Measurements from ENCODE around the gene PHYHD1. TPM values are rescaled to one million over a fixed set of nuclear protein-coding genes. Genes with fewer than 3 reads are reported as not detected.

The PHYHD1 gene
- total and polyA plus RNA-seq, 2 of the 13 experiments (the other 11 are each of a cell fraction or from before 2014, with no cell fraction given) = 10.6 to 25.3 TPM

GRCh38 chr9:128887914-128888350, 32.9 kb upstream of the PHYHD1 start:
- no peak for FAIRE-seq

More at GRCh38 chr9:128887914-128888350, 32.9 kb upstream of the PHYHD1 start:
- DNase-seq (ENCODE audit: low spot score) (no peak), ATAC-seq (no peak)
- CTCF ChIA-PET (ENCODE audit: low intra/inter-chr PET ratio, low total read pairs) = no interaction called here
- TF ChIP-seq PREB (CRISPR knock-in tag; IDR thresholded peaks at IDR 0.05) (no peak), ZFAT (CRISPR knock-in tag; conservative IDR thresholded peaks at IDR 0.05) (no peak), MTF2 (CRISPR knock-in tag; IDR thresholded peaks at IDR 0.05; ENCODE audit: borderline replicate concordance) (no peak), GABPB1 (CRISPR knock-in tag; IDR thresholded peaks at IDR 0.05) (no peak), AHDC1 (CRISPR knock-in tag; IDR thresholded peaks at IDR 0.05; ENCODE audit: borderline replicate concordance) (no peak), BCL3 (CRISPR knock-in tag; IDR thresholded peaks at IDR 0.05) (no peak)
- intact Hi-C loops (cut with micrococcal nuclease; ENCODE audit: unreplicated experiment) = no loop called here
- H4K20me1 ChIP-seq (ENCODE audit: insufficient read depth, low read length) = no peaks in the 10 kb centered on the region
- H3K36me3 ChIP-seq (replicated peaks in 1 of 2; ENCODE audit: control insufficient read depth in 1 of 2, insufficient read depth in 2 of 2, low read length in 2 of 2) = peaks cover 19 to 62% of the 10 kb centered on the region in 2 experiments; a peak in 4 of 5 replicates
- H3K79me2 ChIP-seq (ENCODE audit: insufficient read depth, low read length) = peaks cover 50% of the 10 kb centered on the region
- no peak overlapping the region for H3K27ac ChIP-seq (ENCODE audit: extremely low read length, insufficient read depth, low read length)
- H3K4me3 ChIP-seq (replicated peaks in 1 of 3; ENCODE audit: insufficient read depth in 1 of 3, low read depth in 2 of 3, low read length in 3 of 3) = no peak overlapping the region
- H2AFZ ChIP-seq (ENCODE audit: low read length) = no peak overlapping the region
- peaks cover 22% of the 10 kb centered on the region for H3K4me1 ChIP-seq (ENCODE audit: insufficient read depth, low read length)
- BruUV-seq (replicated peaks) = no TSS peak
- in situ Hi-C loops (cut with HindIII; ENCODE audit: extremely low pct_ligation_motif_present, low pct_unique_long_range_greater_than_20kb) = no loop called here
- no peak overlapping the region for H3K4me2 ChIP-seq (ENCODE audit: low read depth, low read length)
- no peaks in the 10 kb centered on the region for H3K9me3 ChIP-seq (ENCODE audit: low read length)
- no peak overlapping the region for H3K9ac ChIP-seq (ENCODE audit: insufficient read depth, low read depth, low read length)
- WGBS (ENCODE audit: low lambda C conversion rate) = 97% methylated on average over 9 of the region's 9 CpGs
- no peaks in the 10 kb centered on the region; a peak in 1 of 5 replicates for H3K27me3 ChIP-seq (ENCODE audit: control insufficient read depth in 1 of 2, insufficient read depth in 2 of 2, low read length in 2 of 2)
- POLR2A ChIA-PET = no interaction called here
